ENCODE measurements around the gene SCUBE2.
A peak's percentile ranks its signal among the peaks of the same experiment; 100 is the strongest.
"Not testable (repeated sequence)": the region's sequence is repeated elsewhere in the genome, so short reads cannot be mapped to it uniquely, and the experiment has no call there.

SCUBE2 gene

DNA sequence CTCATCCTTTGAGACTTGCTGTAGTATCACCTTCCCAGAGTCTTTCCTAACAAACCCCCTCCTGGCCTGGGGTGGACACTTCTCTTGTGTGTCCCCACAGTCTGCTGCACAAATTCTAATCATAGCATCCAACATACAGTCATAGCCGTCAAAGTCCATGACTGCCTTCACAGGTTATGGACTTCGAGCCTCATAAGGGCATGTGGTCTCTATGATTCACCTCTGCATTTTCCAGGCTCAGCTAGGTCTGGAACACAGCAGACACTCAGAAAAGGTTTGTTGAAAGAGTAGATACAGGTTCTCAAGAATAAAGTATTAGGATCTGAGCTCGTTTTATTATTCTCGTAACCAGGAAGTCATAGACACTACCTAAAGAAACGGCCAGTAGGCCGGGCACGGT lies 13.2 kb upstream of the SCUBE2 start:
- no peak for DNase-seq (ENCODE audit: low spot score)

DNA sequence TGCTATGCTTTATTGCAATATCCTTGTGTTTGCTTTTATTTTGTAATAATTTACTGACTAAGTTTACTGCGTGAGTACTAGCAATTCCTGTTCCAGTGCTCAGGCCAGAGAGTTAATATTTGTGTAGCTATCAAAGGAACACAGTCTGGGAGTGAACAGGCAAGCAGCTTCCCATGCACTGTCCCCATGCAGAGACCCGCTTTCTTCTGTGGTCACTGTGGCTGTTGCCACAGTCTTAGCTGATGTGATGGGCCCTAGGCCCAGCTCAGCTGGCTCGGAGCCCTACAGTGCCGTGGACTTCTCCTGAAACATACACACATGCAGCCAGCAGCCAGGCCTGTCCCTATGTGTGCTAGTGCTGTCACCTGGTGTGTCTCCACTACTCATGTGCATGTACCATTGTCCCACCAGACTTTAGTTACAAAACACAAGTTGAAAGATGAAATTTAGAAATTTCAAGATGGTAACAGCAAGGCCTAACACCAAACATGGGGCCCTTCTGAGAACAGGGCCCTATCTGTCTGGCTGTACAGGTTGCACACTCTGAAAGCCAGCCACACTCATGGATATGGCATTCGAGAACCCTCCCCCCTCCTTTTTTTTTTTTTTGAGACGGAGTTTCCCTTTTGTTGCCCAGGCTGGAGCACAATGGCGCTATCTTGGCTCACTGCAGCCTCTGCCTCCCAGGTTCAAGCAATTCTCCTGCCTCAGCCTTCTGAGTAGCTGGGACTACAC lies 12.3 kb upstream of the SCUBE2 start:
- DNase-seq (ENCODE audit: low spot score): no peak

DNA sequence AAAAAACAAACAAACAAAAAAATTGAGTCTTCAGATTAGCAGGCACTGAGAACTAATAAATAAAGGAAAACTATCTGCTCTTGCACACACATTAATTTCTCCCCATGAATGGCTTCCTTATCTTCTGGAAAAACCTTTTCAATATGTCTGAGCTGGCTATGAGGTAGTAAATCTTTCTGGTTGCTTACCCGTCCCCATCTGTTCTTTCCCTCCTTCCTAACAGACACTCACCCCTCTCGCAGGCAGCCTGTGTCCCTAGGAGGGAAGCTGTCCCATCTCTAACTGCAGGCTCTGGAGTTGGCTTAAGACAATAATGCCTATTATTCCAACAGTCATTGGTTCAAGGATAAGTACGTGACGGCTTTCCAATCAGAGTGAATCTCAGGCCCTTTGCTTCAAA lies 8.2 kb upstream of the SCUBE2 start:
- DNase-seq (ENCODE audit: low spot score): no peak

DNA sequence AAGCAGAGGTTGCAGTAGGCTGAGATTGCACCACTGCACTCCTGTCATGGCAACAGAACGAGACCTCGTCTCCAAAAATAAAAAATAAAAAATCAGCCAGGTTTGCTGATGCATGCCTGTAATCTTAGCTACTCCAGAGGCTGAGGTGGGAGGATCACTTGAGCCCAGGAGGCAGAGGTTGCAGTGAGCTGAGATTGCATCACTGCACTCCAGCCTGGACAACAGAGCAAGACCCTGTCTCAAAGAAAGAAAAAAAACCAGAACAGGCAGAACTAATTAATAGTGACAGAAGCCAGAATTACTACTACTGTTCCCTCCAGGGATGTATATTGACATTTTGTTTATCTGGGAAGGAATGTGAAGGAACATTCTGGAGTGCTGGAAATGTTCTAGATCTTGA lies 7.1 kb upstream of the SCUBE2 start:
- not testable (repeated sequence) for DNase-seq (ENCODE audit: low spot score)

DNA sequence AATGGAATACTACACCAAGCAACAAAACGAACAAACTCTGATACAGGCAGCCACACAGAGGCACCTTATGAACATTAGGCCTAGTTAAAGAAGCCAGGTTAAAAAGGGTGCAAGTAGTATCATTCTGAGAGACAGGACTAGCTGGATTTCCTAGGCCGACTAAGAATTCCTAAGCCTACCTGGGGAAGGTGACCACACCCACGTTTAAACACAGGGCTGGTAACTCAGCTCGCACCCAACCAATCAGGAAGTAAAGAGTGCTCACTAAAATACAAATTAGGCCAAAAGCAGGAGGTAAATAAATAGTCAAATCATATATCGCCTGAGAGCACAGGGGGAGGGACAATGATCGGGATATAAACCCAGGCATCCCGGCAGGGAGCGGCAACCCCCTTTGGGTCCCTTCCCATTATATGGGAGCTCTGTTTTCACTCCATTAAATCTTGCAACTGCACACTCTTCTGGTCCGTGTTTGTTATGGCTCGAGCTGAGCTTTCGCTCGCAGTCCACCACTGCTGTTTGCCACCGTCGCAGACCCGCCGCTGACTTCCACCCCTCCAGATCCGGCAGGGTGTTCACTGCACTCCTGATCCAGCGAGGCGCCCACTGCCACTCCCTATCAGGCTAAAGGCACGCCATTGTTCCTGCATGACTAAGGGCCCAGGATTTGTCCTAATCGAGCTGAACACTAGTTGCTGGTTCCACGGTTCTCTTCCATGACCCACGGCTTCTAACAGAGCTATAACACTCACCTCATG lies 6.0 kb upstream of the SCUBE2 start:
- DNase-seq (ENCODE audit: low spot score): not testable (repeated sequence)

DNA sequence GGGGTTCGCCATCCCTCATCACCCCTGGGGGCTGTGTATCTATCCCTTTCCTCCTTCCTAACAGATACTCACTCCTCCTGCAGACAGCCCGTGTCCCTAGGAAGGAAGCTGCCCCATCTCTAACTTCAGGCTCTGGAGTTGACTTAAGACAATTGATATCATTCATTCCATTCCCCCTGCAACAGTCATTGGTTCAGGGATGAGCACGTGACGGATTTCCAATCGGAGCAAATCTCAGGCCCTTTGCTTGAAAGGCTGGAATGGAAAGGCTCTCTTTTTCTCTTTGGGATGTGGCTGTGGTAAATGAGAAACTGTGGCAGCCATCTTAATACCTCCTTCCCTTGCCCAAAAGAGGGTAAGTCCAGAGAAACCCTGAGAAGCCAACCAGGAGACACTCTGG lies 5.0 kb upstream of the SCUBE2 start:
- no peak for DNase-seq (ENCODE audit: low spot score)

DNA sequence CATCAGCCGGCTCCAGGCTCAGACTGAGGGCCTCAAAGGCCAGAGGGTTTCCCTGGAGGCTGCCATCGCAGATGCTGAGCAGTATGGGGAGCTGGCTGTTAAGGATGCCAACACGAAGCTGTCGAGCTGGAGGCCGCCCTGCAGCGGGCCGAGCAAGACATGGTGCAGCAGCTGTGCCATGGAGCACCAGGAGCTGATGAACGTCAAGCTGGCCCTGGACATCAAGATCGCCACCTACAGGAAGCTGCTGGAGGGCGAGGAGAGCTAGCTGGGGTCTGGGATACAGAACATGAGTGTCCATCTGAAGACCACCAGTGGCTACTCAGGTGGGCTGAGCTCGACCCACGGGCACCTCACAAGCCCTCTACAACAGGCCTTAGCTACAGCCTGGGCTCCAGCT lies 4.0 kb upstream of the SCUBE2 start:
- DNase-seq (ENCODE audit: low spot score): no peak

DNA sequence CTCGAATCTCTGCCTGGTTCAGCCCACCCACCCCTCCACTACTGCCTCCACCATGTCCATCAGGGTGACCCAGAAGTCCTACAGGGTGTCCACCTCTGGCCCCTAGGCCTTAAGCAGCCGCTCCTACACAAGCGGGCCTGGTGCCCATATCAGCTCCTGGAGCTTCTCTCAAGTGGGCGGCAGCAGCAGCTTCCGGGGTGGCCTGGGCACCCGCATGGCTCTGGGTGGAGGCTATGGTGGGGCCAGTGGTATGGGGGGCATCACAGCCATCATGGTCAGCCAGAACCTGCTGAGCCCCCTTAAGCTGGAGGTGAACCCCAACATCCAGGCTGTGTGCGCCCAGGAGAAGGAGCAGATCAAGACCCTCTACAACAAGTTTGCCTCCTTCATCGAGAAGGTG lies 3.0 kb upstream of the SCUBE2 start:
- no peak for DNase-seq (ENCODE audit: low spot score)

DNA sequence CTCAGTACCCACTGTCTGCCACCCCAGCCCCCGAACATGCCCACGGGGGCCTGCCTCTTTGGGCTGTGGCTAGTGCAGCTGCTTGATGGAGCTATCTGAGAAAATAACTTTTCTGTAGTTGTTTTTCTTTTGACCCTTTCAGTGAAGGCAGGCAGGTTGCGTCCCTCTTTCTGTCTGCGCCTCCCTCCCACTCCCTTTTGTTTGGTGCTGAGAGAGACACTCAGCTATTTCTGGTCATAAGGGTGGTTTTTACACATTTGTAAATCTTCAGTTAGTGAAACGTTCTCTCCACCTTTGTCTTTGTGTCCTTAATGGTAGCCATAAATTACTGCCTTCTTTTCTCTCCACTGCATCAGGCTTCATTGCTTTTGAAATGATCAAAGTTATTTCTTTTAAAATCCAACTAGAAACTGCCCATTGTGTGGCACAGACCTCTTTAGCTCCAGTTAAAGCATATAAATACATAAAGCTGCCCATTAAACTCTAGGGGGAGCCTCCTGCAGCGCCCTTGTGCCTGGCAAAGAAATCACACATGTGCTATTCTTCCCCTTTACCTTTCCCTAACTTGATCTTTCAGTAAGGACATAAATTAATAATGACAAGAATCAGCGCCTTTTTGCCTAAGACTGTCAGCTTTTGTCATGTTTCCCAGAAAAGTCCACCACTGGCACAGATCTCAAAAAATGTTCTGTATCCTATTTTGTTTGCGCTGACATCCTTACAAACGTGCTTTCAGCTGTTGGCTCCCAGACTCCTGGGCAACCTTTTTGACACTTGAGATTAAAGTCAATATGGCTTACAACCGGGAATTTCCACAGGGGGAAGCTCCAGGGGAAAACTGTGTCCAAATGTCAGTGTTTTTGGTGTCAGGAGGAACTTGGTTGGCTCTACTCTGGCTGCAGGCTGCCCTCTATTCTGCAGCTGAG lies 1.7 kb upstream of the SCUBE2 start:
- peak; percentile 29 for DNase-seq (ENCODE audit: low spot score)

DNA sequence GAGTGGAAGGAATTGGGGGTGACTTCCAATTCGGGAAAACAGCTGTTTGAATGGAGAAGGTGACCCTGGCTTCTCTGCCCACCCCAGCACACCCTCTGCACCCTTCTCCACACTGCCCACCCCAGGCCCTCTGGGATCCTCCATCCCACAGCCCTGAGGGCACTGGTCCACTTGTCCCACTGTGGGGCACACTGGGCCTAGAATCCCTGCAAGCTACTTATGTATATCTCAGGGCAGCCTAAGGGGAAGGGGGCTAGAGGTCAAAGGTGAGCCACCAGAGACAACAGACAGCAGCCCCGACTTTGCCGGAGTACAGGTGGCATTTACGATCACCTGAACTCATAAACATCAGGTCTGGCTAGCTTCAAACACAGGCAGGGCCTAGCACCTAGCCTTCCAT lies 673 bp upstream of the SCUBE2 start:
- DNase-seq (ENCODE audit: low spot score): no peak

DNA sequence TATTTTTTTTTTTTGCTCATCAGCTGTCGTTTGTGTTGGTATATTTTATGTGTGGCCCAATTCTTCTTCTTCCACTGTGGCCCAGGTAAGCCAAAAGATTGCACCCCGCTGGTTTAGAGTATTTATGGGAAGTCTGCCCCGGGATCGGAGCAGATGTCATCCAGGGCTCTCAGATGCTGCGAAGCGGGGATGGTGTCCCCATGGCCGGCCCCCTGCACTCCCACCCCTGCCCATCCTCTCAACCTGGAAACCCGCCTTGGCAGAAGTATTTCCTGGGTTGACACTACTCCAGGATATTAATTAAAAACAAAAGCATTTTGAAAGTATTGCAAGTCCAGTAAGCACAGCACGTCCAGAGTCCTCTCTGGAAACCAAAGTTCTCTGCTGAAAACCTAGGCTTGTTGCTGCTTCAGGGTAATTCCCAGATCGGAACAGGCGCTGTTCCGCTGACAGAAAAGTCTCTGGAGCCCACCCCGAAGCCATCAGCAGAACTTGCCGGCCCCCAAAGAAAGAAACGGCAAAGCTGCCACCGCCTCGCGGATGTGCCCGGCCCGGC lies 833 bp downstream of the SCUBE2 start:
- peak; percentile 28 for DNase-seq (ENCODE audit: low spot score)

DNA sequence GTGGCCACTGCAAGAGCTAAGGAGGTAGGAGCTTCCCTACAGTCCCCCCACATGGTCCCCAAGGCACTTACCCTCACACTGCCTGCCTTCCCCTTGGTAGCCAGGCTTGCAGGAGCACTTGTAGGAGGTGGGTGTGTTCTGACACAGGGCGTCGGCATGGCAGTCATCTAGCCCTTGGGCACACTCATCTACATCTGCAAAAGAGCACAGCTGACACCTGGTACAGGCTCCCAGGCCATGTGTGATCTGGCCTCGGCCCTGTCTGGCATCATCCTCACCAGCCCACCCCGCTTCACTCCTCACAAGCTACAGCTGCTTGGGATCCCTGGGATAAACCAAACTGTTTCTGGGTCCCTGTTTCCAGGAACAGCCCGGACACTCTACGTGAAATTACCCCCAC lies 1.8 kb downstream of the SCUBE2 start:
- no peak for DNase-seq (ENCODE audit: low spot score)

DNA sequence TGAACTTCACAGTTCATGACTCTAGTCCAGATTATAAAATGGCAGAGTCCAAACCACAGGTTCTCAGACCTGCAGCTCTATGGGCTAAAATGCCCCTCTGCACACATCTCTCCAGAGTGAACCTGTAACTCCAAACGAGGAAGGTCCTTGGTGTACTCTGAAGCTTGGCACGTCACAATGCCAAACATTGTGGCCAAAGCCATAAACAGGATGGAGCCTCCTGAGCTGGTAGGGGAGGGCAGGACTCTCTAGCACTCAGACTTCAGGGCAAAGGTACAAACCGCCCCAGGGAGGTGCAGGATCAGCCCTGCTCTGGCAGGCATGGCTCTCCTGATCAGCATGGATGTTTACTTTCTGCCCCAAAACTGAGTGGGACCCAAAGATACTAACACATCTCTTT lies 2.3 kb downstream of the SCUBE2 start:
- no peak for DNase-seq (ENCODE audit: low spot score)

DNA sequence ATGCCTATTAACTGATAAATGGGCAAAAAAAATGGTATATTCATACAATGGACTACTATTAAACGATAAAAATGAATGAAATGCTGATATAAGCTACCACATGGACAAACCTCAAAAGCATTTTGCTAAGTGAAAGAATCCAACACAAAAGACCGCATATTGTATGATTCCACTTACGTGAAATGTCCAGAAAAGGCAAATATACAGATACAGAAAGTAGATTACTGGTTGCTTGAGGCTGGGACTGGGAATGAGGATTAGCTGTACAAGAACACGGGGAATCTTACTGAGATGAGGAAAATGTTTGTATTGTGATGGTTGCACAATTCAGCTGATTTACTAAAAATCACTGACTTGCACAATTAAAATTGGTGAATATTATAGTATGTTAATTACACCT lies 8.8 kb downstream of the SCUBE2 start:
- DNase-seq (ENCODE audit: low spot score): no peak

DNA sequence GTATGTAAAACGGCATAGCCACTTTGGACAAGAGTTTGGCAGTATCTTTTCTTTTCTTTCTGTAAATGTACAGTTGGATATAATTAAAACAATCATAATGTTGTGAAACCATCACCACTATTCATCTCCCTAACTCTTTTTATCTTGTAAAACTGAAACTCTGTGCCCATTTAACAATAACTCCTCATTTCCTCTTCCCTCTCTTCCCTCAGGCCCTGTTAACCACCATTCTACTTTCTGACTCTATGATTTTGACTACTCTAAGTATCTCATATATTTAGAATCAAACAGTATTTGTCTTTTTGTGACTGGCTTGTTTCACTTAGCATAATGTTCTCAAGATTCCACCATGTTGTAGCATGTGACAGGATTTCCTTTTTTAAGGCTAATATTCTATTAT lies 10.2 kb downstream of the SCUBE2 start:
- no peak for DNase-seq (ENCODE audit: low spot score)

DNA sequence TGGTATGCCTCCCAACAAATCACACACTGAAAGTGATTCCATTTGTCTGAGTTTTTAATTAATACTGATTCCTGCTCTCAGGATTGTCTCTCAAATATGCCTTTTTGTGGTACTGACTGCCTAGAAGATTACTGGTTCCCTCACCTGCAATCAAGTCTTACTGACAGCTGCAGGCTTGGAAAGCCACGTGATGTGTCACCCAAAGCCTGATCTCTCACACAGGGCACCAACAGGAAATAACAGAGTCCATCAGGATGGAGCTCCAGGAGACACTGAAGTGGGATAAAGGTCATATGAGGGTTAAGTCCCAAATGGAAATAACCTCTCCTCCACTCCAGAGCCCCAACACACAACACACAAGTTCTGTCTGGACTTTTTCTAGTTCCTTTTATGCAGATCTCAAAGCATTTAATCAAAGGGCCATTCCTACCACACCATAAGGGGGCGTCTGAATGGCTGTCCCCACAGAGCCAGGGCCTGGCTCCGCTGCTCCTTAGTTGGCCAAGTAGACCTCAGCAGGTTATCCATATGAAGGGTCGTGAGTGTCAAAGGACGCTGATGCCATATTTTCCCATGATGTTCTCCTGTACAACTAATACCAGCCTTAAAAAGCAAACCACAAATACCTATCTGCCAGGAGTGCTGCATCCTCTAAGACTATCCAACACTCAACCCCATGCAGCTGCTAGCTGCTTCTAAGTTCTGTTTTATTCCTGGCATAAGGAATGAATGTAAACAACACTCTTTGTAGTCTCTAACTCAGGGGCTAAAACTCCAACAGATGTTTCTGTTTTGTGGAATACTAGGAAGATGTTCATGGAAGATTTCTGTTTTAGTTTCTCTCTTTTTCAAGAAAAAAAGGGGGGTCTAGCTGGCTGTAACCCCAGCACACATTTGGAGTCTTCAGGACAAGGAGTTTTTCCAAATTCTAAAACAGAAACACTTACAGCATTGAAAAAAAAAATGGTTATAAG lies 13.0 kb downstream of the SCUBE2 start:
- DNase-seq (ENCODE audit: low spot score): no peak

DNA sequence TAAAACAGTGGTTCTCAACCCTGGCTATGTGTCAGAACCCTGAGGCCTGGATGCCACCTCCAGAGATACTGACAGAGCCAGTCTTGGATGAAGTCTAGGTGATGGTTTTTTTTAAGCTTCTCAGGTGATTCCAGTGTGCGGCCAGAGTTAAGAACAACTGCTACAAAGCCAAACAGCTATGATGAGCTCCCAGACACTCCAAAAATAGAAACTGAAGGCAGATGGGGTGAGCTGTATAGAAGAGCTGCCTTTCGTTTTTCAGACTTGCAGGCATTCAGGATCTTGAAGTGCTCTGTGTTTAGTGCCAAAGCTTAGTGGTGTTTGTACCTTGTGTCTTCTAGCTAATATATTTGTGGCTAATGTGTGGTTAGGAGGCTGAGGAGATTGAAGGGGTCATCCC lies 14.2 kb downstream of the SCUBE2 start:
- DNase-seq (ENCODE audit: low spot score): no peak

DNA sequence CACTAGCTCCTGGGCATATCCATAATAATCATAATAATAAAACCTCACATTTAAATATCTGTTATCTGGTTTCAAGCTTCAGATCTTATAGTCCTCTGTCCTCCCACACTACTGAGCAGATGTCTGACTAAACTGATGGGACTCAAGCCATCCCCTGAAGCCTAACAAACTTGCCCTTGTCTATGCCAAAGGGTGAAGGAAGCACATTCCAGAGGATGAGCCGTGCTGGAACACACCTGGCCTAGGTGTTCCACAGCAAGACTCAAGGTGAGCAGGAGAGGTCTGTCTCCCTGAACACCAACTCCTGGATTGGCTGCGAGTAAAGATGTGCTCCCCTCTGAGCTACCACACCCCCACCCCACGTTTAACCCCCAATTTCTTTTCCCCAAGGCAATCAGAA lies 14.7 kb downstream of the SCUBE2 start:
- DNase-seq (ENCODE audit: low spot score): no peak

DNA sequence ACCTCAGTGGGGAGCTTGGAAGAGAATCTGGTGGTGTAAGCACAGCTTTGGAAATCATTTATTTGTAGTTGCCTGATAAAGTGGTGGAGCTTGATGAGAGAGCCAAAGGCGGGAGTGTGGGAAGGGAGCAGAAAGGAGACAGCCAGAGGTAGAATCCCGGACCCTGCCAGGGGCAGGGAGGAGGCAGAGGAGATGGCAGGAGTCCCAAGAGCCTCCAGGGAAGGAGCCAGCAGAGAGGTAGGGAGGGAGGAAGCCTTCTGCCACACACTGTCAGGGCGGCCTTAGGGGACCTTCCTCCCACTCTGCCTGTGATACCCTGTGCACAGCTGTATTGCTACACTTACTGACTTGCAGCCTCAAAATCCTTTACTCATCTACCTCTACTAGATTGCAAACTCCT lies 15.4 kb downstream of the SCUBE2 start:
- no peak for DNase-seq (ENCODE audit: low spot score)

DNA sequence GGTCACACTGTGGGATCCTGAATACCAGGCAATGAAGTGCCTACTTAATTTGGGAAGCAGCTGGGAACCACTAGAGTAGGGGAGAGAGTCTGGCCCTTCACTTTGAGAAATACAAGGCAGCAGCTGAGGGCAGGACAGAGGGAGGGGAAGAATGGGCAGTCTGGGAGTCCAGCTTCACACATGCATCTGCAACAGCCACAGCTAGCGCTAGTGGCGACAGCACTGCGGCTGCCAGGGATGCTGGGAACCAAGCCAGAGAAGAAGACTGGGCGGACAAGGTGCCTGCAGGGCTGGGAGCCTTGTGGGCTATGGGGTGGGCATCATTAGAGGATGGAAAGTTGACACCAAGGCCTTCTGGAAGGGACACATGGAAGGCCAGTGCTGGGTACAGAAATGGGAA lies 15.8 kb downstream of the SCUBE2 start:
- DNase-seq (ENCODE audit: low spot score): no peak

DNA sequence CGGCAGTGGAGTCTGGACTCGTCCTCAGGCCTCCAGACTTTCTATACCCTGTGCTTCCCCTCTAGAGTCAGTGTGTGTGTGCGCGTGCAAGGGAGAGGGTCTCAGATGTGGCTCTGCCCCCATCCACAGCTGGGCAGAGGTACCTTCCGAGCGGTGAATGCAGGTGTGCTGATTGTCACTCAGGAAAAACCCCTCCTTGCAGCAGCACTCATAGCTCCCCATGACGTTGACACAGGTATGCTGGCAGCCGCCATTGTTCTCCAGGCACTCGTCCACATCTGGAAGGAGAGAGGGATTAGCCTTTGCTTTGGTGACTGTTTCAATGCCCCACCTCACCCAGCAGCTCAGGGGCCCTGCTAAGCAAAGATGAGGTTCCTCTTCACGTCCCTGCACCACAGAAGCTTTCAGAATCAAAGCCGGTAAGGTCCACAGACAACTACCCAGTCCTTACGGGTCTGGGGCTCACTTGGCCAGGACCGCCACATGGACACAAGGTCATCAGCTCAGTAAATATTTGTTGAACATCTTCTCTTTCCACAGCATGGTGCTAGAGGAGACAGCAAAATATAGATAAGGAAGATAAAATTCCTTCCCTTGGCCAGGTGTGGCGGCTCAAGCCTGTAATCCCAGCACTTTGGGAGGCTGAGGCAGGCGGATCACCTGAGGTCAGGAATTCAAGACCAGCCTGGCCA lies 16.9 kb downstream of the SCUBE2 start:
- no peak for DNase-seq (ENCODE audit: low spot score)

All from cerebellar cortex (tissue), 1 donor.